Measurements from ENCODE around the gene WDR87. TPM values are rescaled to one million over a fixed set of nuclear protein-coding genes. Genes with fewer than 3 reads are reported as not detected.

Gene WDR87
- not detected for total RNA-seq

DNA sequence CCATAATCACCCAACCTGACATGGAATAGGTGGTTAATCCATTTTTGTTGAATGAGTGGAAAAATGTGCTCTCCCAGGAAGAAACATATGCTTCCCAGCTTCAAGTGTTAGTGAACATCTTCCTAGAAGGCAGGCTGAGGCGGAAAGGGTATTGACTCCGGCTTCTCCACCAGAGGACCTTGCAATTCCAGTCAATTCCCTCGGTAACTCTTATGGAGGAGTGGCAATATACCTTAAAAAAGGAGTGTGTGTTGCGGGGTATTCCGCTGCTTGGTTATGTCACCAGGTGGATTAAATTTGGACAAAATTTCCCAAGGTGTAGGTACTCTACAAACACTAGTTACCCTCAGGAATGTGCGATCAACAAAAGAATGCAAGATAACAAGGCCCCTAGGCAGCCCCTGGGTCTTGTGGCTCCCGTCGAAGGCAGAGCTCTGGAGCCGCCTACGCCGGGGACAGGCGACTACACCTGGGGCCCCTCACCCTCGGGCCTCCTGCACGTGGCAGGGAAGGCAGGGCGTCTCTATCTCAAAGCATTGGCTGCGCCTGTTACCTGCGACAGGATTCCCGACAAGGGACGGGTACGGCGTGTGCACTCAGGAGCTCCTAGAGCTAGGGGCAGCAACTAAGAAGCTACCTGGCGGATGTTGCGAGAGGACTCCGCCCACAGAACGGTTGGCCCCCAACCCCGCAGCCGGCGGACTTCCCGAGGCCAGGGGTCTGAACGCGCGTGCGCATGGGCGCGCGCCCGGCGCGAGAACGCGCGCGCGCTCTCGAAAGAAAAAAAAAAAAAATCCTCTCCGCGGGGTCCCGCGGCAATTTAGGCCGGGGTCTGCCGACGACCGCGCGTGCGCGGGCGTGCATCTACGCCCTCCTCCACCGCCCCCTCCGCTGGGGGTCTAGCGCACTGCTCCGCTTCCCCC, at the start of gene WDR87:
Gene WDR87 (minus strand): TSS at position 649 of the 923 bp plus-strand sequence. CDS start 8,355 bp downstream, outside the sequence.
- DNase-seq: no peak

DNA sequence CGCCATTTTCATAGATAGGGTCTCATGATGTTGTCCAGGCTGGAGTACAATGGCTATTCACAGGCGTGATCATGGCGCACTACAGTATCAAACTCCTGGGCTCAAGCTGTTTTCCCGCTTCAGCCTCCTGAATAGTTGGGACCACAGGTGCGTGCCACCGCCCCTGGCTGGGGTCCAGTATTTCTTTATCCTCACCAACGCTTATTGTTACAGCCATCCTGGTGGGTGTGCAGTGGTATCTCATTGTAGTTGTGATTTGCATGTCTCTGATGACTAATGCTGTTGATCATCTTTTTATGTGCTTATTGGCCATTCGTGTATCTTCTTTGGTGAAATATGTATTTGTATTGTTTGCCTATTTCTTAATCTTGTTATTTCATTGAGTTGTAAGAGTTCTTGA, 49.6 kb upstream of the WDR87 start:
- DNase-seq: no peak

DNA sequence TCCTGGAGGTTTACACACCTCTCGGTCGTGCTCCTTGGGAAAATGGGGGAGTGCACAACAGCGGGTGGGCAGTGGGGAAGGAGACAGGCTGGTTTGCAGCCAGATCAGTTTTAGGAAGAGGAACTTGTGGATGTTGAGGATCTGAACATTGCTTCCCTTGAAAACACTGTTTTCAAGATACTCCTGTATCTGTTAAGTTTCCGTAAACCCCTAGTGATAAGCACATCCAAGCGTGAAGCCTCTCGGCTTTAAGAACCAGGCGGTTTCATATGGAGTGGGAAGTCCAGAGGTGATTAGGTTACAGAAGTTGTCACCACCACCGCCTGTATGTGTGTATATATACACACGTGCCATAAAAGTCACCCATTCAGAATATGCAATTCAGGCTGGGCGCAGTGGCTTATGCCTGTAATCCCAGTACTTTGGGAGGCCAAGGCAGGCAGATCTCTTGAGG, 48.1 kb upstream of the WDR87 start:
- DNase-seq: no peak

DNA sequence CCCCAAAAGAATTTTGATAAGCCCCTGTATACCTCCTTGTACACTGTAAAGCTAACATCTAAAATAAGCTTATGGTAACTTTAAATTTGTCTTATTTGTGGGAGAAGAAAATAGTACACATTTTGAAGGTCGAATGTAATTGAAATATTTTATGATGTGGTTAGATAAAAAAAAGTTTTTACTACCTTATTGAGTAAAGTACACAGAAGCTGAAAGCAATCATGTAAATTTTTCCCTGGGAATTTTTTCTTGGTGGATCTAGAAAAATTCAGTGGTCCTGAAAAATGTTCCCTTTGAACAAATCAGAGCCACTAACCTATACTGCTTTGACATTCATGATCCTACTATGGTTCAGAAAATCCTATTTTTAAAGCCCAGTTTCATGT, 47.5 kb upstream of the WDR87 start:
- DNase-seq: no peak

DNA sequence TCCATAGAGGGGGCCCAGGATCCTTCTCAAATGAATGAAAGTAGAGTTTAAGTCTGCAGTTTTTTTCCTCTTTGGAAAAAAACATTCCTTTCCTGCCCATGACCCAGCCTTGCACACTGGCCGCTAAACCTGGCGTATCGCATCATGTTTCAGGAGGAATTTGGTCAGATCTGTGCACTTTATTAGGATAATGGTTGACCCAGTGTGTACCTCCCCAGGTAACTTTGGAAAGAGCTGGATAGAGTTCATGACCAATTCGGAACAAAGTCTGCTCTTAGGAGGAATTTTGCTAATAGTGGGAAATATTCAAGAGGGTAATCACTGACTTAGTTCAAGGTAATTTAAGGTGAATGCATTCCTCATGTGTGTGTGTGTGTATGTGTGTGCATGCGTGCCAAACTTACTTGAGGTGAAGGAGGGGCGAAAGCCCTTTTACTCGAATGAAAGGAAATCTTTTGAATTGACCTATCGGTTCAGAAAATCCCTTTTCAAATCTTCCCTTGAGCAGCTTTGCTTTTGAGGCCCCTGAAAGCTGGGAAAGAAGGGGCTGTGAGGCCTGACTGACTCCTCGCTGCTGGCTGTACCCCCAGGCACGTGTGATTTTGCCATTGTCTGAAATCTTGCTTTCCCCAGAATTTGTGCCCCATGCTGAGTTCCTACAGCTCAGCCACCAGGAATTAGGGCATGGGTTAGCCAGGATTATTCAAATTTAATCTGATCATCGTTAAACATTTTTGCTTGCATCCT, 47.0 kb upstream of the WDR87 start:
- DNase-seq: no peak

DNA sequence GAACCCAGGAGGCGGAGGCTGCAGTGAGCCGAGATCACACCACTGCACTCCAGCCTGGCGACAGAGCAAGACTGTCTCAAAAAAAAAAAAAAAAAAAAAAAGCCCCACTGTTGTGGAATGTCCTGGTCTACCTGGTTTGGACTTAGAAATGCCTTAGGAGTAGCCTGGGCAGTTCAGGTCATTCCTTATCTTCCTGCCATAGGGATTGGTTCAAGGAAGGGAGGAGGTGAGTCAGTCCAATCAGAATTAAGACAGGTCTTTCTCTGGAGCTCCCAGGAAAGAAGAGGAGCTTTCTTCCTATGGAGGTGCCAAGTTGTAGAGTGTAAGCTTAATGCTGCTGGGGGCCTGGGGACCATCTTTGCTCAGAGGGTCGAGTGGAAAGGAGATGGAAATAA, 45.4 kb upstream of the WDR87 start:
- DNase-seq: no peak

DNA sequence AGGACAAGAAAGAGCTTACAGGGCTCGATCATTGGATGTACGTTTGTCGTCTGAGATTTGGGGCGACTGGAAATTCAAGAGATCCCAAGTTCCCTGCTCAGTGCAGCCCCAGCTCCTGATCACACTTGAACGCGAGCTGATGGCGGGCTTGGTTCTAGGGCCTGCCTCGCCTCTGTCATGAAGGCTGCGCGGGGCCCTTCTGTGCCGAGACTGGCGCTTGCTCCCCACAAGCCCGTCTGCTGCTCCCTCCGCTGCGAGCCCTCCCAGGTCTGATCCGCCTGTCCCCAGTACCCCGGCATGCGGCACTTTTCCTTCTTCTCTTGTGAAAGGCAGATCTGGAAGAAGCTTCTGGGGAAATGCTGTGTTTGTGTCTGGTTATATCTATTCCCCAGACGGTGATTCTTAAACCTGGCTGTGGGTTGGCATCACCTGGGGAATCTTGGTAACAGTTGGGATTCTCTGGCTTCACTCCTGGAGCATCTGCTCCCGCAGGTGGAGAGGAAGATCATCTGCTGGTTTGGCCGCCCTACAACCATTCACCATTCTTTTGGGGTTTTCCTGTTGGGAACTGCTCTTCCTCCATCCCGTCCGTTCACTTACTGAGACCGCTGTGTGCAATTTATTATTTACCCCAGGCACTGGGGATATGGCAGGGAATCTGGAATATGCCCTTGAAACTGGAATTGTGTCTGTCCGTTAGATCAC, 44.2 kb upstream of the WDR87 start:
- no peak for DNase-seq

DNA sequence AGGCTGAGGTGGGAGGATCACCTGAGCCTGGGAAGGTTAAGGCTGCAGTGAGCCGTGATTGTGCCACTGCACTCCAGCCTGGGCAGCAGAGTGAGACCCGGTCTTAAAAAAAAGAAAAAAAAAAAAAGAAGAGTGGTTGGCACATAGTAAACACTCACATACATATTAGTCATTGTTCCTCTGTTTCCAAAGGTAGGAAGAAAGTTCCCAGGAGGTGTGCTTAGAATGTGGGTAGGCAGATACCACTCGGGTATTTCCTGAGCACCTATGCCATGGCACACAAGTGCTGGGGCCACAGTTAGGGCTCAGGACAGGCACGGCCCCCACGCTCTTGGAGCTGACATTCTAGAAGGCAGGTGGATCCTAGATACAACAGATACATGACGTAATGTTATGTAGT, 42.0 kb upstream of the WDR87 start:
- DNase-seq: no peak

DNA sequence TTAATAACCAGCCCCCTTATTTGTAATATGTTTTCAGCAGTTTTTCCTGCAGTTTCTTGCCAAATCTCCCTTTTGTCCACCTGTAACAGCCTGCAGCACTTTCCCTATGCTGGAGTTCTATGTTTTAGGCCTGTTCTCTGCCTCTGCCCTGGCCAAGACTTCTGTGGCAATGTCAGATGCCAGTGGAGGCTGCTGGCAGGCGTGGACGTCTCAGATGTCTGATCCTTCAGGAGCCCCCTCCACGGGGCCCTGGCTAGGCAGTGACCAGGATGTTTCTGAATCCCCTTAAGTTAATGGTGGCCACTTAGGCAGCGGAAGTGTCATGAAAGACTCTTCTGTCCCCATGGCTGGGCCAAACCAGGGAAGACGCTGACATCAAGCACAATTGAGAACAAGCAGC, 41.4 kb upstream of the WDR87 start:
- DNase-seq: no peak

DNA sequence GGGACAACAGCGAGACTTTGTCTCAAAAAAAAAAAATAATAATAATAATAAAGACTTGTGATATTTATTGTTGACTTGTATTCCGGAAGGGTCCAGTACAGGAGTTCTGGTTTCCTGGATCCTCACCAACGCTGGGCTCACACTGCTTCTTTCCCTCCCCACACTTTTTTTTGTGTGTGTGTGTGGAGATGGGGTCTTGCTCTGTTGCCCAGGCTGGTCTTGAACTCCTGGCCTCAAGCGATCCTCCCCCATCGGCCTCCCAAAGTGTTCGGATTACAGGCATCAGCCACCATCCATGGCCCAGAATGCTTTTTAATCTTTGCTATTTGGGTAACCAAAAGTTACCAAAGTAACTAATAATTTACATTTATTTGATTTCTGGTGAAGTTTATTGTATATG, 39.7 kb upstream of the WDR87 start:
- DNase-seq: no peak

DNA sequence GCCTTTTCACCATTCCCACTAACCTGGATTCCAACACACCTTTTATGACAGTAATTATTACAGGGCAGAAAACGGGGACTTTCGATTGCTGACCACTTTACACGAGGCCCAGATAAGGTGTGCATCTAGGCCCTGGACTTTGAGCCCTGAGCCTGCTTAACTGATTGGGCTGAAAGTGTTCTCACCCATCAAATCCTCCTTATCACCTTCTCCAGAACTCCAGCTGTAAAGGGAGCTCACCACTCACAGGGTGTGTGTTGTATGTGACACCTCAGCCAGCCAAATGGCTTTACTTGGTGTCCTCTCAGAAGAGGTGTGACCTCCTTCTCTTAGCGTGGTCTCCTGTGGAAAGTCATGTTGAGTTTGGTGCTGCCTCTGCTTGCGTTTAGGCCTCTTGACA, 37.1 kb upstream of the WDR87 start:
- no peak for DNase-seq

DNA sequence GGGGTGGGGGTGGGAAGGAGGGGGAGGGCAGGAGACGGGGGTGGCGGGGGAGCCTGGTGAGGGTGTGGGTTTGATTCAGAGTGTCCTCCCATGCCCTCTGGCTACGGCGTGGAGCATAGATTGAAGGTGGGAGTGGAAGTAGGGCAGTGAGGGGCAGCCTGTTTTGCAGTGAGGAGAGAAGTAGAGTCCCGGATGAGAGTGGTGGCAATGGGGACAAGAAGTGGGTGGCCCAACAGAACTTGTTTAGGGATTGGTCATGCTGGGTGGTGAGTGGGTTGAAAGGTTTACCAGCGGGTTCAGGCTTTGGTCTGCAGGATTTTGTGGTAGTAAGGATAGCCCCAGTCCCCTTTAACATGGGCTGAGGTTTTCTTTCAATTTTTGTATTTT, 36.1 kb upstream of the WDR87 start:
- no peak for DNase-seq

DNA sequence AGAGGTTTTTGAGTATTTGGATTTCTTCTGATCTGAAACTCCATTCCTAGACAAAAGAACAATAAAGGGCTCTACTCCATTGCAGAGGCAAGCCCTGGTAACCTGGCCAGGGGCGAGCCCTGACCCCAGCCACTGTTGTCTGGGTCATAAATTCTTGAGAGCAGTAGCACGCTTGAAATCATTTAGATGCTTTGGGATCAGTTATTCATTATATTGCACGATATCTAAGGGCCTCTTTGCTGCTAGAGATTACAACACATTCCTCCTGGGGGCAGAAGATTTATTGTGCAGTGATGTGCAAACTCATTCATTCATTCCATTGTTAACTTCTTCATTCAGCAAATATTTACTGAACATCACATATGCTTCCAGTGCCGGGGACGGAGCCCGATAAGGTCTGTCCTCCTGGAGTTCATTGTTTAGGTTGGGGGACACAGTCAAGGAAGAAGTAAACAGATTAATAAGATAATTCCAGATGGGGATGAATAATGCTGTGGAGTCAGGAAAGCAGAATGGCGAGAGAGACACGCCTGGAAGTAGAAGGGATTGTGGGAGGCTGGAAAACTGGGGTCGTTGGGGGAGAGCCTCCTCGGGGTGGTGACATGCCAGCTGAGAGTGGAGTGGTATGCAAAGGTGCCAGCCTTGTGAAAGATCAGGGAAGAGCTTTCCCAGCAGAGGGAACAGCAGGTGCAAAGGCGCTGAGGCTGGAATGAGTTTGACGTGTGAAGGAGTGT, 35.6 kb upstream of the WDR87 start:
- no peak for DNase-seq

DNA sequence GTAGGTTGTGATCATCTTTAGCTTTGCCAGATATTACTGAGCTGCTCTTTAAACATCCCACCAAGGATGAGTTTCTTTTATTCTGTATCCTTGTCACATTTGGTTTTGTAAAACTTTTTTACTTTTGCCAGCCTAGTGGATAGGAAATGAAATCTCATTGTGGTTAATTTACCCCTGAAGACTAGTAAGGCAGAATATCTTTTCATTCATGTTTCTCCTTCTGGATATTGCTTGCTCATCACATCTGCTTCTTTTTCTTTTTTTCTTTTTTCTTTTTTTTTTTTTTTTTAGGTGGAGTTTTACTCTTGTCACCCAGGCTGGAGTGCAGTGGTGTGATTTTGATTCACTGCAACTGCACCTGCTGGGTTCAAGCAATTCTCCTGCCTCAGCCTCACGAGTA, 32.0 kb upstream of the WDR87 start:
- DNase-seq: no peak

DNA sequence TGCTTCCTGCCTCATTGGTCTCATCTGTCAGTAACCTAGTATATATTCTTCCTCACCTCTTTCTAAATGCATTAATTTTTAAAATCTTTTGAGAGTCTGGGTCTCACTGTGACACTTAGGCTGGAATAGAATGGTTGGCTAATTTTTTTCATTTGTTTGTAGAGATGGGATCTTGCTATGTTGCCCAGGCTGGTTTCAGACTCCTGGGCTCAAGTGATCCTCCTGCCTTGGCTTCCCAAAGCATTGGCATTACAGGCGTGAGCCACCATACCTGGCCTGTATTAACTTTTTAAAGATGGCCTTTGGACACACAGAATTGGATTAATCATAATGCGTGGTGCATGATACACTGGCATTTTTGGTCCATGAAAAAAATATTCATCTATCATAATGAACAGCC, 30.5 kb upstream of the WDR87 start:
- no peak for DNase-seq

DNA sequence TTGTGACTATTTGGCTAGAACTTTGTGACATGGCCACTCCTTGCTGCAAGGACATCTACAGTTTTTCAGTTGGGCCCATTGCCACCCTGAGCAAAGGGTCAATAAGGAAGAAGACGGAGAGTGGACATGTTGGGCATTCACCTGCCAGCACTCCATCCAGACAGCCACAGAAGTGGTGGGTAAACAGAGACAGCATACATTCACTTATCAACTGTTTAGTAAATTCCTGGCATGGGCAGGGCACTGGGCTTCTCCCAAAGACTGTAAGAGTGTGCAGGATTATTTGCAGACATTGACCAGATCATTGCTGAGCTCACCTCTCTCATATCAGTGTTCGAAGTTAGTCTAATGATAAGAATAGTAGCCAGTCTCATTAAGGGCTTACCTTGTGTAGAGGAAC, 29.8 kb upstream of the WDR87 start:
- DNase-seq: no peak

DNA sequence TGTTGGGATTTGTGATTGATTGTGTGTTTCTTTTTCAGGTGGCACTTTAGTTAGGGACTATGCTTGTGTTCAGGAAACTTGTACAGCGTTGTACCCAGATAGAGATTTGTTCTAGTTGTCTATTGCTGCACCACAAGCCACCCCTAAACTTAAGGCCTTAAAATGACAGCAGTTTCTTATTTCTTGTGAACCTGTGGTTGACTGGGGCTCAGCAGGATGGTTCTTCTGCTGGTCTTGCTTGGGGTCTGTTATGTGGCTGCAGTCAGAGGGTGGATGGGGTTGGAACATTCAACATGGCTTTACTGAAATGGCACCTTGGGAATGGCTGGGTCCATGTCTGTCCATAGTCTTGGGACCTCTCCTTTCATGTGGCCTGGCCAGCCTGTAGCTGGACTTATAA, 28.9 kb upstream of the WDR87 start:
- DNase-seq: no peak

DNA sequence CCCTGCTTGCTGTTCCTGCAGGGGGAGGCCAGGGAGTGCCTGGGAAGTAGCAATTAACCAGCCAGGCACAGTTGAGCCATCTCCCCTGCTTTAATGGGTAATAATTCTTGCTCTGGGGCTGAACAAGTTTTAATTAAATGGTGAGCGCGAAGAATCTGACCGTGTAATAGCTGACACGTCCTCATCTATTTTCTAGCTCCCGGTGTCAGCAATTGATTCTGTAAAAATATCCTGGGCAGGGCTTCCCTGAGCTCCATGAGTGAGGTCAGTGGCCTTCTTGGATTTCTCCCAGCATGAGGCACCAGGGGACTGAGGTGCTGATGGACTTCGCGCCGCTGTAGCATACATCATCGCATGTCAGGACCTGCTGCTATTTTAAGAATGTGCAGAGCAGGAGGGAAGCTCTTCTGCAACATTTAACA, 27.6 kb upstream of the WDR87 start:
- DNase-seq: no peak

DNA sequence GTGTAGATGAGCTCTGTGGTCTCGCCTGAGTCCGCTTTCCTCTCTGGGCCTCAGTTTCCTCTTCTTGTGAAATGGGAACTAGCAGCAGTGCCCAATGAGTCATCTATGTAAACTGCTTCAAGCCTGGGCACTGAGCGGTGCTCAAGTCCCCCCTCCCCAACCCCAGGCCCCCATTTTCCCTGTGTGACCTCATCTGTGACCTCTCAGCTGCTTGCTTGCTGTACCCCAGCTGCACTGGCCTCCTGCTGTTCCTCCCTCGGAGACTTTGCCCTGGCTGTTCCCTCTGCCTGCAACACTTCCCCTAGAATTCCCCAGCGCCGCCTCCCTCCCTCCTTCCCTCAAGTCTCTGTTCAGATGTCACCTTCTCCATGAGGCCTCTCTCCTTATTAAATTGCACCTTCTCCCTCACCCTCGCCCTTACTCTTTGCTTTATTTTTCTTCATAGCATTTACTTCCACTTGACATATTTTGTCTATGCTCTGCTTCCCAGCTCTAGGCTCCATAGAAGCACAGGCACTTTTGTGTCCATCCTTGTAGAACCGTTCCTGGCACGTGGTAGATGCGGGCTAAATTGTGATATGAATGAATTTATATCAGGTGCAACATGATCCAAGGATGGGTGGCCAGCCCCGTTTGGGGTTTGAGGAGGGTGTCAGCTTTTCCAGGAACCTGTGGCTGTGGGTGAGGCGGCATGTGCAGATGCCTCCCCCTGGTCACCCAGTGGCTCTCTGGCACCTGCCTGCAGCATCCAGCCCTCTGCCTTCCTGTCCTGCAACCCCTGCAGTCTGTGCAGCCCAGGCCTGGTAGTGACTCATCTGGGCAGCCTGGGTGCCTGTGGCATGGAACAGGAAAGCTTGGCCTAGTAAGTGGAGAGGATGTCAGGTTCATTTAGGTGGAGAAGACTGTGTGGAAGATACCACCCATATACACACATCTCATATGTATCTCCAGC, 26.9 kb upstream of the WDR87 start:
- DNase-seq: no peak

DNA sequence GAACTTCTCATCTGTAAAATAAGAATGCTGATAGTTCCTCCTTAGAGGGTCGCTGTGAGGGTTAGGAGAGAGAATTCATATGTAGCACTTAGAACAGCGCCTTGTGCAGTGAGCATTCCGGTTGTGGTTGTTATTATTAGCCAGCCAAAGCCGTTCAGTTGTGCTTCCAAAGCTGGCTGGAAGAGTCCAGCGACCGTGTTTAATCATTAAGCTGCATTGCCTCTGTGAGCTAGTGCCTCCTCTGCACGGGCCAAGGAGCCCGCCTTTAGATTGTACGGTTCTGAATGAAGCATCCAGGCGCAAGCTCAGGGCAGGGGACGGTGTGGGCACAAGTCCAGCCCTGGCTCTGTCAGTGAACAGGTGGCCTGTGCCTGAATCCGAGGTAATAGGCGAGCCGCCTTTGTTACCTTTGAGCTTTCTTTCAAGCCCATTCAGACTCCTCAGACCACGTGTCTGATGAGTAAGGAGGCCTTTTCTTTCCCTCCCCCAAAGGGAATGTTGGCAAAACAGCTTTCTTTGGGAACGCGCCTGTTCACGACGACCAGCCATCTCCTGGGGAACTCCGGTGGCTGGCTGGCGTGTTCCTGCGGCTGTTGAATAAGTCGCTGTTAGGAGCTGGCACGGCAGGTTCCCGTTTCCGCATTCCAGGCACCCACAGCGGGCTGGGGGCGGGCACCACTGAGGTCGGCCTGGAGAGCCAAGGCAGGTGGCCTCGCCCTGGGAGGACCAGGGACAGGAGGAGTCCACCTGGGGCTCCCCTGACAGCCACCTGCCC, 25.7 kb upstream of the WDR87 start:
- peak; percentile 46 for DNase-seq
